Measurements from ENCODE around the gene DCC.

GRCh38 chr18:53193870-53194269 is 853.9 kb downstream of the DCC start:
- TF ChIP-seq CTCF (IDR thresholded peaks at IDR 0.05) (no peak), POLR2A (IDR thresholded peaks at IDR 0.05) (no peak)
